Cardiac fibroblast (primary cell): ENCODE measurements around the gene C3orf18.

ENCODE experiments used
- DNase-seq, 2 donors: peaks; one replicate each; pipeline versions ENCODE4 v3.0.0 to v3.0.0-alpha.2; 2010; ENCODE audit warnings: low read depth in 2 of 2
- H3K4me3 ChIP-seq, 2 donors: replicated peaks in 1 of 2; 1 replicate in 1 of 2; 2 replicates in 1 of 2; pipeline ENCODE4 v1.5.1; 2011; ENCODE audit warnings: low read depth in 2 of 2, low read length in 2 of 2, mild to moderate bottlenecking in 2 of 2, moderate library complexity in 1 of 2
- TF ChIP-seq, protein P1 (sequence below): IDR thresholded peaks from one replicate; pipeline ENCODE4 v1.5.1; 2011; ENCODE audit warnings: low read depth, mild to moderate bottlenecking, low read length, inconsistent platforms

The C3orf18 gene

DNA sequence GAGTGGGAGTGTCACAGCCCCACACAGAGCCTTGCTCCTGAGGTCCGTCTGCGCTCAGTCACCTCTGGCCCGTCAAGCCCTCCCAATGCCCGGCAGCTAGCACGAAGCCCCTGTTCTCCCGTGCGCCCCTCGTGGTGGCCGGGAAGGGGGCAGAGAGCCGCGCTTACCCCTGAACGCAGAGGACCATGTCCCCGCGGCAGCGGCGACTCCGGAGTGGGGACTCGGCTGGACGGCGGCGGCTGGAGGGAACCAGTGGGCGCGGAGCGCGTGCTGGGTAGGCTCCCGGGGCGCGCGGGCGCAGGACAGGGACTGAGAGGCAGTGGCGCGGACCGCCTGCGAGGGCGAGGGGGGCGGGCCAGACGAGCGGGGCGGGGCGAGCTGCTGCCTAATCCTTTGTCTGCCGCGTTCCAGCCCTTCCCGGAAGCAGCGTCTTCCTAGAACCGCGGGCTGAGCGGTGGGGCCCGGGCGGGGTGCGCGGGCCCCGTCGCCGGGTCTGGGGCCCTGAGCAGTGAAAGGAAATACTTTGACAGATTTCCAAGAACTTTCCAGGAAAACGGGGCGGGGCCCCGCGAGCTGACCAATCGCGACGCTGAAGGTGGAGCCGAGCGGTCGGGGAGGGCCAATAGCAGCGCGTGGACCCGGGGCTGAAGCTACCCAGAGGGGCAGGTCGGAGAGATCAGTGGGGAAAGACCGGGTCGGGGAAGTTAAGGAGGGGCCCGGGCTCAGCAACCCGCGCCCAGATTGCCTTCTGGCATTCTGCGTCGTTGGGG, 44.1 kb upstream of the C3orf18 start, which contains the start of gene CISH:
Gene CISH (minus strand): TSS at position 311 of the 770 bp plus-strand sequence. CDS start 124 bp downstream, at position 187.
- TF ChIP-seq, protein P1, sequence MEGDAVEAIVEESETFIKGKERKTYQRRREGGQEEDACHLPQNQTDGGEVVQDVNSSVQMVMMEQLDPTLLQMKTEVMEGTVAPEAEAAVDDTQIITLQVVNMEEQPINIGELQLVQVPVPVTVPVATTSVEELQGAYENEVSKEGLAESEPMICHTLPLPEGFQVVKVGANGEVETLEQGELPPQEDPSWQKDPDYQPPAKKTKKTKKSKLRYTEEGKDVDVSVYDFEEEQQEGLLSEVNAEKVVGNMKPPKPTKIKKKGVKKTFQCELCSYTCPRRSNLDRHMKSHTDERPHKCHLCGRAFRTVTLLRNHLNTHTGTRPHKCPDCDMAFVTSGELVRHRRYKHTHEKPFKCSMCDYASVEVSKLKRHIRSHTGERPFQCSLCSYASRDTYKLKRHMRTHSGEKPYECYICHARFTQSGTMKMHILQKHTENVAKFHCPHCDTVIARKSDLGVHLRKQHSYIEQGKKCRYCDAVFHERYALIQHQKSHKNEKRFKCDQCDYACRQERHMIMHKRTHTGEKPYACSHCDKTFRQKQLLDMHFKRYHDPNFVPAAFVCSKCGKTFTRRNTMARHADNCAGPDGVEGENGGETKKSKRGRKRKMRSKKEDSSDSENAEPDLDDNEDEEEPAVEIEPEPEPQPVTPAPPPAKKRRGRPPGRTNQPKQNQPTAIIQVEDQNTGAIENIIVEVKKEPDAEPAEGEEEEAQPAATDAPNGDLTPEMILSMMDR, result peak; percentile 47
- DNase-seq, result peak; percentile 92 to 99
- H3K4me3 ChIP-seq, result peak within 1 kb of the TSS; percentile 60 to 75

DNA sequence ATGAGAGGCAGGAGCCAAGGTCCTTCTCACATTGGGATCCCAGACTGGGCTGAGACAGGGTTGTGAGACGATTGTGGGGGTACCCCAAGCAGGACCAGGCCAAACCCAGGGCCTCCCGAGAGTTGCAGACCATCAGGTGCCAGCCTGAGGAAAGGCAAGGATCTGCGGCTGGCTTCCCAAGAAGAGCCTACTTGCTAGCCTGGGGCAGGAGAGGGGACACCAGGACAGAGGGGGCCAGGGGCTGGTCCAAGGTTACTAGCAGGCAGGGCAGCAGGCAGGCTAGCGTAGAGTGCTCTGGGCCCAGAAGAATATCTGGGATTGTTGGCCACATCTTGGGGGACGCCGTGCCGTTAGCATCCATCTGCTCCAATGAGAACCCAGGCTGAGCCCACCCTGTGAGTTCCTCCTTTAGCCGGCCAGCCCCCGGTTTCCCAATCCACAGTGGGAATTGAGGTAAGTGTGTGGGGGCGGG, 43.5 kb upstream of the C3orf18 start:
- peak overlapping the region; percentile 60 to 75 for H3K4me3 ChIP-seq
- no peak for DNase-seq
- TF ChIP-seq, protein P1, result no peak

GRCh38 chr3:50610181-50610971, 42.8 kb upstream of the C3orf18 start:
- TF ChIP-seq, protein P1, result no peak
- no peak for DNase-seq
- peak overlapping the region; percentile 60 to 75 for H3K4me3 ChIP-seq

DNA sequence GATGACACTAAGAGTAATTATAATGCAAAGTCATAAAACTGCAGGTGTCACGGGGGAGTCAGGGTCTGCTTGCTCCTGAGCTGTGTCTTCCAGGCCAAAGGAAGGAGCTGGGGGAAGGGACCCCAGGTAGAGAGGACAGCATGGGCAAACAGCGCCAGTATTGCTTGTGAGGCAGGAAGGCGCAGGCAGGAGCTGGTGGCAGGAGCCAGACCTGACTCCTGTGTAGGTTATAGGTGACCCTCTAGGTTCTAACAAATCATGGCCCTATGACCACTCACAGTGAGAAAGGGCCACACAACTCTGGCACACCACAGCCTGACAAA, 42.2 kb upstream of the C3orf18 start:
- DNase-seq, result no peak
- no peak overlapping the region for H3K4me3 ChIP-seq
- TF ChIP-seq, protein P1, result no peak

- DNase-seq, result no peak
- no peak overlapping the region for H3K4me3 ChIP-seq
- TF ChIP-seq, protein P1, result no peak
Measured at GRCh38 chr3:50609071-50609762, 41.7 kb upstream of the C3orf18 start.

DNA sequence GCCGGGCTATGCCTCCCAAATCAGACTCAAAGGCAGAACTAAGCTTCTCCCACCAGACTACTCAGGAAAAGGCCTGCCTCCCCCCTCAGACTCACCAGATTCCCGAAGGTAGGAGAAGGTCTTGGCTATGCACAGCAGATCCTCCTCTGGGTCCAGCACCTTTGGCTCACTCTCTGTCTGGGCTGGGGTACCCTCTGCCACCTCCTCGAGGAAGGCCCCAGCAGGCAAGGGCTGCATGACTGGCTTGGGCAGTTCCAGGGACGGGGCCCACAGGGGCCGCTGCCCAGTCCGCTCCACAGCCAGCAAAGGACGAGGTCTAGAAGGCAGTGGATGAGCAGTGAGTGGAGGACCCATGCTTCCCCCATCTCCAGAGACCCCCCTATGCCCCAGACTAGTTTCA, 40.7 kb upstream of the C3orf18 start:
- TF ChIP-seq, protein P1, result no peak
- DNase-seq, result no peak
- no peak overlapping the region for H3K4me3 ChIP-seq
